G401.6 (cell line): ENCODE data around the gene KAT6B.
"Not testable (repeated sequence)": the region's sequence is repeated elsewhere in the genome, so short reads cannot be mapped to it uniquely, and the experiment has no call there.

ENCODE experiments used
- FAIRE-seq: peaks from 2 replicates; lab custom pipeline; 2012; peaks lifted over from hg19 to GRCh38; lab: Jason Lieb, UNC

The KAT6B gene

DNA sequence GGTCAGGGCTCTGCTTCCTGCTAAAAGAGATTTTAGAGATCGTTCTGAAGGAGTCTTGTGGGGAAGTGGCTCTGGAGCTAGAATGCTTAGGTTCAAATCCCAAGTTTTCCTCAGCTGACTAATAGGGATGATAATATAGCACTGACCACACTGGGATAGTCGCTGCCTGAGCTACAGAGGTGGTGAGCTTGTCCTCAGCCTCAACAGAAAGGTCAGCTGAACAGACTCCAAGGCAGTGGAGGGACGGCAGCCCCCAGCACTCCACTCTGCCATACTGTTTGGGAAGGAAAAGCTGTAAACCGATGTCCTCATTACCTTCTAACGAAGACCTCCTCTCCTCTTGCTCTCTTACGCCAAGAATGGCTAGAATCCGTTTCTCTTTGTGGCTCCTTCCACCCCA lies 36.2 kb downstream of the KAT6B start:
- no peak for FAIRE-seq

DNA sequence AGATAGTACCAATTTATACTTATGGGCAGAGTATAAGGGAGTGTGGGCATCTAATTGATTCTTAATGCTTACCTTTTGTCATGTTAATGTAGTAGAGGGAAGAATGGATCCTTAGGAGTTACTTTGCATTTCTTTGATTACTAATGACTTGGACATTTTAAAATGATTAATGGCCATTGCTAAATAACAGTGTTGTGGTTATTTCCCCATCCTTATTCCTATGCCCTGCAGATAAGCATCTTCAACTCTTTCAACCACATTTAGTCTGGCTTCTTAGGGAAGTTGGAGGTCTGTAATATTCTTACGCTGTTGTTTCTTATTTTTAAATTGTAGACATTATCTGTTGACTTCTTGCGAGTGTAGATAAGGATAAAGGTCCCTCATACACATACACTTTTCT lies 37.2 kb downstream of the KAT6B start:
- no peak for FAIRE-seq

DNA sequence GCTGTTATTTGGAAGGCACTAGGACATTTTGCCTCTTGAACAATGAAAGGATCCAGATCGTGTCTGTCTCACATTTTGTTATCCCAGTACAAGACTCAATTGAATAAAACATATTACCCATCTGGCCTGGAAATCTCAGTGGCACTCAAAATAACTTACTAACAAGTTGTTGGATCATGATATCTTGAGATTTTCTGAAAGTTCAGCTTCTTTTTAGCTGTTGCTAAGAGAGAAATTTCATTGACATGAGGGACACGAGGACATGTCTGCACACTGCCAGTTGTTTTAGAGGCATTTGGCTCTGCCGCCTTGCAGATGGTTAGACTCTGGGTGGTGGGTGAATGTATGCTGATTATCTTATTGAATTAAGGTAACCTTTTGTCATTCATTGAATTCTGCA lies 41.0 kb downstream of the KAT6B start:
- no peak for FAIRE-seq

DNA sequence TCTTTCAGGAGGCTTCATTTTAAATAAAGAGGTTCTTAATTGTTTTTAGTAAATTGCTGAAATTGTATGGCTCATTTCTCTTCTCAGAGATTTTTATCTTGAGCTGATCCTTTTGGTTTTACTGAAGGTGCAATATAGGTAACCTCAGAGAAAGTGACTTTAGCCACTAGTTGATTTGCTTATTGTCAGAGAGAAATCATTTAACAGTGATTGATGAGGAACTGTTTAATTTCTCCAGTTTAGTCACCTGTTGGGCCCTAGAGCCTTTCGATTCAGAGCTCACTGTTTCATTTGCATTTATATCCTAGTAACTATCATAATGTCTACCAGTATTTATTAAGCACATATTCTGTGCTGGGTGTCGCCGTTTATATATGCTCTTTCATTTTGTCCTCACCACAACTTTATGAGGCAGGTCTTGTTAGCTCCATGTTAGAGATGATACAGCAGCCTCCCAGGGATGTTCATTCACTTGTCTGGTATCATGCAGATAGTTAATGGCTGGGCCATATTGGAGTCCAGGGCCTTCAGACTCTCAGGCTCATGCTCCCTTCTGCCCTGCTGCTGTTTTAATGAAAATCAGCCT lies 42.1 kb downstream of the KAT6B start:
- FAIRE-seq, result no peak

DNA sequence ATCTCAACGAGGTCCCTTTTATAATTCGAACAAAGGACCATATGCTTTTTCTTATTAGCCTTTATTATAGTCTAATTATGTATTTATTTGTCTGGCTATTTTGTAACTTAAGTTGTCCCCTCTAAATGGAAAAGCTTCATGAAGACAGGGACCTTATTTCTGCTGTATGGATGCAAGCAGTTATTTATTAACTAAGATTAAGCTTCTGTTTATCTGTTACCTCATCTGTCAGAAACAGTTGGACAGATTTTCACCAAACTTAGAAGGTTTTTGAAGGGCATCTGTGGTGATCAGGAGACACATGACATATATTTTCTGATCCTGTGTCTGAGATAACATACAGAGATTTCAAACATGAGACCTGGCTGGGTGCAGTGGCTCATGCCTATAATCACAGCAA lies 43.2 kb downstream of the KAT6B start:
- FAIRE-seq, result no peak

DNA sequence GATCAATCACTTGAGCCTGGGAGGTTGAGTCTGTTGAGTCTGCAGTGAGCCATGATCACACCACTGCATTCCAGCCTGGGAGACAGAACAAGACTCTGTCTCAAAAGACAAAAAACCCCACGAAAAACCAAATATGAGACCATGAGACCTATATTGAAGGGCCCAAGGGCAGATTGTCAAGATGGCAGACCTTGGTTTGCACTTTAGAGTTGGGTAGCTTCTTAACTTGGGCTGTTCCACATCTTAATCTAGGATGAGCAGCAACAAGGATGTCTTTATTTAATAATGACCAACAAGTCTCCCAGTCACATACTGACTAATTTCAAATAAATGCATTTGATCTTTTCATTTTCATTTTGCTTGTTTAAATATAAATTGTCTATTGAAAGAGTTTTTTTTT lies 43.8 kb downstream of the KAT6B start:
- FAIRE-seq, result no peak

DNA sequence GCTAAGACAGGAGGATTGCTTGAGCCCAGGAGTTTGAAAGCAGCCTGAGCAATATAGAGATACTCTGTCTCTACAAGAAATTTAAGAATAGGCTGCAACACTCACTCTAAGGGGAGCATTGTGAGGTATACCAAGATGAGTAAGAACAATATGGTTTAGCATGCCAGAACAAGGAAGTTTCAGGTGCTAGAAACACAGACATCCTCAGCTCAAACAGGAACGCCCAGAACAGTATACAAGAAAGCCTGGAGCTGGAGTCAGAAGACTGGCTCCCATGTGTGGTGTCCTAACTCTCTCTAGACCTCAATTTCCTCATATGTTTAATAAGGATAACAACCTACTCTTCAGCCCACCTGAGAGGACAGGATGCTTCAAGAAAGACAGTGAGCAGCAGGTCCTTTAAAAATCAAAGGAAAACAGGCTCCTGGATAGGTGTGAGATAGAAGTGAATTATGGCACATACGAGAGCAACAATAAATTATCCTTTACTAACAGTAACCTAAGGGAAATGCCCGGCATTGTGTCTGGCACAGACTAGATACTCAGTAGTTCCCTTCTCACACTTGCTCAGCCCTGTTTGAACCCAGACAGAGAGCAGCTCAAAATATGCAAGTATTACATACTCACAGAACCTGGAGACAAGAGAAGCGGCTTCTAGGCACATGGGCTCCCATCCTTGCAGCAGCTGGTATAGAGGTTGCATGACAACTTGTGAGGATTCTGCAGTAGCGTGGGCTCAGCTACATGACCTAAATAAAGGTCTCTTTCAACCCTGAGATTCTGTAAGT lies 45.4 kb downstream of the KAT6B start:
- FAIRE-seq, result no peak

DNA sequence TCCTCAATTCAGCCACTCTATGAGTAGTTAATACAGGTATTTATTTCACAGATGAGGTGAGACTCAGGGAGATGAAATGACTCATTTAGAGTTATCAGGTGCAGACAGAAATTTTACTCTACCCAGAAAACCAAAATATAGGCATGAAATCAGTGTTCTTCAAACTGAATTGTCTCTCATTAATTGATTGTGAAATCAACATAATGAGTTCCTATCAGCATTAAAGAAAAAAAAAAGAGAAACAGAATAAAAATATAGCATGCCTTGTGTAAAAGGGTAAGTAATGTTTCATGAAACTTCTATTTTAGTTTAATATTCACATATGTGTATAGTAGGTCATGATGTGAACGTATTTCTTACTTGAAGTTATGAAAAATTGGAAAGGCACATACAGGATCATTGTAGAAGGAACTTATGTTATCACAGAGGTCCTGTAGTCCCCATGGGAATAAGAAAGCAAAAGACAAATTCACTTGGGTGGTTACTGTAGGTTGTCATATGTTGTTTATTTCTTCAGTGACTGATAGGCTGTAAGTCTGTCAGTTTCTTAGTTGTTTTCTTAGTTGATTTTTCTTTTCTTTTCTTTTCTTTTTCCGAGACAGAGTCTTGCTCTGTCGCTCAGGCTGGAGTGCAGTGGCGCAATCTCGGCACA lies 47.5 kb downstream of the KAT6B start:
- FAIRE-seq, result no peak

DNA sequence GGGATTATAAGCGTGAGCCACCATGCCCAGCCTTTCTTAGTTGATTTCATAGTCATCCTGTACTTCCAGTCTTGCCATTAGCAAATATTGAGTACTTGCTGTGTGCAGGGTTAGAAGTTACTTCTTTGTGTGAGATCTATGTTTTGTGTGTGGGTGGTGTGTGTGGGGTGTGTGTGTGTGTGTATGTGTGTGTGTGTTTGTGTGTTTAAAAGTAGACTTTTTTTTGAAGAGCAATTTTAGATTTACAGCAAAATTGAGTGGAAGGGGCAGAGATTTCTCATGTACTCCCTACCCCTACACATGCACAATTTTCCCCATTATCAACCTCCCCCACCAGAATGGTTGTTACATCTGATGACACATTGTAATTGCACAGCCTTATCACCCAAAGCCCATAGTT lies 48.2 kb downstream of the KAT6B start:
- FAIRE-seq, result no peak

DNA sequence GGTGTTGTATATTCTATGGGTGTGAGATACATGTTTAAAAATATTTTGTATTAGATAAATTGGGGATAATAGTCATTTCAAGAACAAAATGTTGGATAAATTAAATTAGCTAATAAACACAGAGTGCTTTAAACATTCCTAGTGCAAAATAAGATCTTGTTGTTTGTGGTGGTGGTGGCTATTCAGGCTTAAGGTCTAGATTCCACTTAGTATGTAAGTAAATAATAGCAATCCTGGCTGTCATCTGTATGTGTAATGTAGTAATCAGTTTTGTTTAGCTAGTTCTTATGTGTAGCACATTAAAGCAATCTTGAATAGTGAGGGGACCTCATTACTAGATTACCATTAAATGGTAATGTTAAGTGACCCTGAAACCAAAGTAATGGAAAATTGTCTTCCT lies 48.7 kb downstream of the KAT6B start:
- FAIRE-seq, result no peak

DNA sequence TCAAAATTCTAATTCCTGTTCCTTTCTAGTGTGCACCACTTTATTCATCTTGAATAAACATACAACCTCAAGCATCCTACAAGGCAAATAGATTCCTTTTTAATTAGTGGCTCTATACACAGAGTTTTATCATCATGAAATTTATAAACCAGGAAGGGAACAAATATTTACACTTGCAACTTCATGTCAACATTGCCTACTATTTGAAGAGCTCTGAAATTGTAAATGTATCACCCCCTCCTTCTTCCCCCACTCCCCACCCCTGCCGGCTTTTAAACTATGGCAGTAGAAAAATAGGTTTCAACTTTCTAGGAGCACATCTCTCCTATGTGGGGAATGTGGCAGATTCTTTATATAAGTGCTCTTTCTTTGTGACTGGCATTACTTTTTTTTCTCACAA lies 49.6 kb downstream of the KAT6B start:
- FAIRE-seq, result no peak

DNA sequence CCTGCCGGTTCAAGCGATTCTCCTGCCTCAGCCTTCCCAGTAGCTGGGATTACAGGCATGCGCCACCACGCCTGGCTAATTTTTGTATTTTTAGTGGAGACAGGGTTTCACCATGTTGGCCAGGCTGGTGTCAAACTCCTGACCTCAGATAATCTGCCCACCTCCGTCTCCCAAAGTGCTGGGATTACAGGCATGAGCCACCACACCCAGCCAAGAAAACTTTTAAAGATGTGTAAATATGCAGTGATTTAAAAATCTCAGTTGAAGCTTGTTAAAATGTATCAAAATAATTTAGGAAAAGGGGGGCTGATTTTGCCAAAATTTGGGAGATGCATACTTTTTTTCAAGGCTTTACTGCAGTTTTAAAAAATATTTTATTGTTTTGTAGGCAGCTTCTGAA lies 50.7 kb downstream of the KAT6B start:
- FAIRE-seq, result not testable (repeated sequence)

DNA sequence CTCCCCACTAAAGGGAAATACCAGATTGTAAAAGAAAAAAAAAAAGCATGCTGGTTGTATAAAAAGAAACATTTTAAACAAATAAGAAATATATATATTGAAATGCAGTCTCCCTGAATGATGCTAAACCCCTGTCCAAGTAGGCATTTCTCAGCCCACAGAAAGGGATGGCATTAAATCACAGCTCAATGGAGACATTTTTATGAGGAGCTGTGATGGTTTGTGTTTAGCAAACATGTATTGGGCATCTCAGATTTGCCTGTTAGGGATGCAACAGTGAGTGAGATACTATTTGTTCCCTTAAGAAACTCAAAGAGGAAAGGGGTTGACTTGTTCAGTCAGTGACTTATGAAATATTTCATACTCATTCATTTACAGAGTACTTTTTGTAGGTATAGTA lies 51.5 kb downstream of the KAT6B start:
- FAIRE-seq, result no peak

DNA sequence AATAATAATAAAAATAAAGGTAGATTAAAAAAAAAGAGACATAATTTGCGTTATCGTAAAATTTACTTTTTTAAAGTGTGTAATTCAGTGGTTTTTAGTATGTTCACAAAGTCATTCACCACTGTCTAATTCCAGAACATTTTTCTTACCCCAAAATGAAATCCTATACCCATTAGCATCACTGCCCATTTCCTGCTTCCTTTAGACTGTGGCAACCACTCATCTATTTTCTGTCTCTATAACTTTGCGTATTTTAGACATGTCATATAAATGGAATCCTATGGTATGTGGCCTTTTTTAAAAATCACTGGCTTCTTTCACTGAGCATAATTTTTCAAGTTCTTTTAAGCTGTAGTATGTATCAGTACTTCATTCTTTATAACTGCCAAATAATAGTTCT lies 53.6 kb downstream of the KAT6B start:
- FAIRE-seq, result no peak

DNA sequence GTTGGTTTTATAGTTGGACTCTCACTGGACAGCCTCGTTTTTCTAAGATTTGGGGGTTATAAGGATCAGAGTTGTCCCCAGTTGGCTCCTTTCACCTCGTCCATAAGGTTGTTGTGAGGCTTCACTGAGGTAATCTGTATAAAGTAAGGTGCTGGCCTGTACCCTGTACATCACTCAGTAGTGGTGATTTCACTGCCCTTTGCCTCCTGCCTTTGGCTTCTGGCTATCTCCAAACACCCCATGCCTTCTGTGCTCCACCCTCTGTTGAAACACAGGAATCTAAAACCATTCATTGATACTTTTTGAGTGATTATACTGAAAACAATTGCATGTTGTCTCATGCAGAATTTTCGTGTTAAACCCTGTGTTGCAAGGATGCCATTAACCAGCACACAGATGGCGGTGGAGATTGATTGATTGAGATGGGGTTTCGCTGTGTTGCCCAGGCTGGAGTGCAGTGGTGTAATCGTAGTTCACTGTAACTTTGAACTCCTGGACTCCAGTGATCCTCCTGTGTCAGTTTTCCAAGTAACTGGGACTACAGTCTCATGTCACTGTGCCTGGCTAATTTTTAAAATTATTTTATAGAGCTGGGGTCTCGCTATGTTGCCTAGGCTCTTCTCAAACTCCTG lies 55.0 kb downstream of the KAT6B start:
- FAIRE-seq, result no peak

DNA sequence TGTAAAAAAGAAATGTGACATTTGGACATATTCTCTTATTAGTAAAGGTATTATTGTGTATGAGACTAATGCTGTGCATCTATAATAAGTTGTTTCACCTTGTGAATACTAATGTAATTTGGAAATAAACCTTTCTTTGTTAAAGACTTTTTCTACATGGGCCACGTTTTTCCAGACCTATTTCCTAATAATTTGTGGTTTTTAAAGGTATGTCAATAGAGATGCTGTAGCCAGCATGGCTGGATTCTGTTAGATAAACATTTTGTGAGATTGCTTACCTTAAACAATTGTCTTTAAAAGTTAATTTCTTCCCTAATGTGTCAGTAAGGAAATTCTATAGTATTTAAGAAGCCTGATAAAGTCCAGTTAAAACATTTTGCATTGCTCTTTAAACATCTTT lies 56.0 kb downstream of the KAT6B start:
- no peak for FAIRE-seq

DNA sequence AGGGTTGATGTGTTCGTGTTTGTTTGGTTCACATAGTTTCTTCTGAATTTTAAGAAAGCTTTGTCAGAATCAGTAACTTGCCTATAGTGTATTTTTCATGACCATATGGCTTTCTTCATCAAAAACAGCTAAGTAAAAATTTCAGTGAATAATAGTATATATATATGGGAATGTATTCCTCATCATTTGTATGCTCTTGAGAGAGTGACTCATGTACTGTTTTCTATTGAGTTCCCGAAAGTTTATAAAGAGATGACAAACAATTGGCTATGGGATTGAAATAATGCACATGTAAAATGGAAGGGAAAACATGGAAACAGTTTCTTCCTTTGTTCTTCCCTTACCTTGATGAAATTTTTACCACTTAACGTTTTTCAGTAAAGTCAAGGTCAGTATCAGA lies 56.4 kb downstream of the KAT6B start:
- FAIRE-seq, result no peak

DNA sequence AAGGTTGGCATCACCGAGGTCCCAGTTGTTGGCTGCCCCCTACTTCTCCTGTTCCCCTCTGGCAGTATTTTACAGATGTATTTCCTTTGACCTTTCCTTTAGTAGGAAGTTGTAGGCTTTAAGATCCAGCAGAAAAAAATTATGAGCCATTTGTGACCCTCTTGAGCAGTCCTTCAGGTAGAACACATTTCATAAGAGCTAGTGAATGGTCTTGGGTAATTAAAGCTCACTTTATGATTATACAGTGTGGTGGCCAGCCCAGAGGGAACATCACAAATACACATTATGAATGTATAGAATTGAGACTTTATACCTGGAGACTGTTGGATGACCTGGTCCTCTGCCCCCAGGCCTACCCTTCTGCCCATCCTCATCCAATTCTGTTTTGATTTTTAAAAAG lies 57.0 kb downstream of the KAT6B start:
- FAIRE-seq, result no peak

DNA sequence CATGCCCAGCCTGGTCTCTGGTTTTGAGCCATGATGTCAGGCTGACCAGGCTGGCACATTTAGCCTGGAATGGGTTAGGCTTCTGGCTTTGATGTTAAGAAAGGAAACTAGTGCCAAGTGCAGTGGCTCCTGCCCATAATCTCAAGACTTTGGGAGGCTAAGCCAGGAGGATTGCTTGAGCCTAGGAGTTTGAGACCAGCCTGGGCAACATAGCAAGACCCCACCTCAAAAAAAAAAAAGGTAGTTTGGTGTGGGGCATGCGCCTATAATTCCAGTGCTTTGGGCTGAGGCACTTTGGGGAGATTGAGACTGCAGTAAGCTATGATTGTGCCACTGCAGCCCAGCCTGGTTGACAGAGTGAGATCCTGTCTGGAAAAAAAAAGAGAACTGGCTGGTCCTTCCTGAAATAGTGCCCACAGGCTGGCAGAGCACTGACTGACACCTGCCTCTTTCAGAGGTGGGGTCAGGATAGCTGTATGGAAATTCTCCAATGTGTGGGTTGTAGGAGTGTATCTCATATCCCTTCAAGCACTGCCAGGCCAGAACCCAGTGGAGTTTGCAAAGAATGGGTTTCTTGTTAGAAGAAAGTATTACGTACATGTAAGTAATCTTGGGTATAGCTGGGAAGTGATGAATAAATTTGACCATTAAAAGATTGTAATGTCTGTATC lies 61.3 kb downstream of the KAT6B start:
- no peak for FAIRE-seq

DNA sequence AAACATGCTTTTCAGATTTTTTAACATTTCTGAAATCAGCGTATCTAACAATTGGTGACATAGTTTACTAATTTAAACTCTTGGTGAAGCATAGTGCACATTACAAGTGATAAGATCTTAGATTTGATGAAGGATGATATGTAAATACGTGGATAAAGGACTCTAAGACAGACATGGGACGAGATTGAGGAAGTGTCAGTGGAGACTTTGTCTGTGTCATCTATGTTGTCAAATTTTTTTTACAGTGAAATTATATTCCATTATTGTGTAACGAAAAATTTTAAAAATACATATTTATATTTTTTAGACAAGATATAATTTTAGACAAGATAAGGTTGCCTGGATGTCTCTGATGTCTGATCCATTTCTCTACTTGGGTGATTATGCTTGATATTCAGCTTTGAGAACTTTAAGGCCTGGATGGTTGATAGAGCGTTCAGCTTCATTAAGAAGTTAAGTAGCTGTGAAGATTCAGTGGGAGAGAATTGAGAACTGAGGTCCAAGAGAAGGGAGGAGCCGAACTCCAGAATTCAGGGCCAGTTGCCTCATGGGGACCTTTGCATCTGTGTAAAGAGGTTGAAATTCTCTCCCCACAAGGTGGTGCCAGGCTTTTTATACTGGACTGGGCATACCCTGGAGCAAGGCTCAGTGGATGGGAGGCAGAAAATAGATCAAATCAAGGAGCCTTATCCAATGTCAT lies 62.7 kb downstream of the KAT6B start:
- FAIRE-seq, result no peak

DNA sequence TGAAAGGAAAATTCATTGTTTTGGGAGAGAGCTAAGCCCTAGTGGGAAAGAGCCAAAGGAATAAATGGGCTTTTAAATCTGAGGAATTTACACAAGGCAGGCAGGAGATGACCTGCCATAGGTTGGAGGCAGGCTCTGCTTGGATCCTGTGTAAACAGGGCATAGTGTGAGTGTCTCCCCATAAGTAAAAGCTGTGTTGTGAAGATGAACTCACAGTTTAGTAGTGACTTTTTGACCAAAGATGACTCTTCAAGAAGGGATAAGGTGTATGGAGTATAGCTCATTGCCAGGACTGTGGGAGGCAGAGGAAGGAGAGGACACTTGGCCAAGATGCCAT lies 63.2 kb downstream of the KAT6B start:
- FAIRE-seq, result no peak

DNA sequence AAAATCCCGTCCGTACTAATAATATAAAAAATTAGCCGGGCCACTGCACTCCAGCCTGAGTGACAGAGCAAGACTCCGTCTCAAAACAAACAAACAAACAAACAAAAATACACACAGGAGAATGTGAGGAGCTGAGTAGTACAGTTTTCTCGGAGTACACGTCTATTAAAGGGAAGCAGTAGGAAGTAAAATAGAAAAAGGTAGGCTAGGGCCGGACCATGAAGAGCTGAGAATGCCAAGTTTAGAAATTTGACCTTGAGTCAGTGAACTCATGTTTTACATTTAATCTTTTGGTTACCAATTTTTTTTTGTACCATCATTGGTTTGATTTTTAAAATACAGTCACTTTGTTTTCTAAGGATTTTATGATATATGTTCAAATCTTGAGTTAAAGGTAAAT lies 64.1 kb downstream of the KAT6B start:
- peak; percentile 54 for FAIRE-seq
